Activated CD4-positive, alpha-beta T cell treated with anti-CD3 and anti-CD28 coated beads, Interleukin-2, amount 50 U/mL, for 16 hours (primary cell): ENCODE measurements around the gene SH3BP5.
"Not testable (repeated sequence)": the region's sequence is repeated elsewhere in the genome, so short reads cannot be mapped to it uniquely, and the experiment has no call there.

Experiments used
- DNase-seq: peaks from one replicate; pipeline ENCODE4 v3.0.0-alpha.2; 2020

Gene SH3BP5

GRCh38 chr3:15332405-15333098 lies at the start of gene SH3BP5:
Gene SH3BP5 (minus strand): TSS chr3:15332586. CDS start chr3:15332408, 178 bp downstream.
- DNase-seq, result peak; percentile 68

GRCh38 chr3:15380980-15381890 lies 48.8 kb upstream of the SH3BP5 start:
- no peak for DNase-seq

- DNase-seq, result peak; percentile 95
These were observed 45.8 kb upstream of the SH3BP5 start for GRCh38 chr3:15377961-15378791.

GRCh38 chr3:15375461-15376000 lies 43.1 kb upstream of the SH3BP5 start:
- no peak for DNase-seq

GRCh38 chr3:15372918-15373317 lies 40.5 kb upstream of the SH3BP5 start:
- no peak for DNase-seq

GRCh38 chr3:15368561-15369135 lies 36.3 kb upstream of the SH3BP5 start:
- no peak for DNase-seq

GRCh38 chr3:15367059-15367458 lies 34.7 kb upstream of the SH3BP5 start:
- peak; percentile 16 for DNase-seq

- not testable (repeated sequence) for DNase-seq
These were observed 31.7 kb upstream of the SH3BP5 start for GRCh38 chr3:15364078-15364477.

- peak; percentile 94 for DNase-seq
These were observed 29.3 kb upstream of the SH3BP5 start for GRCh38 chr3:15361494-15362214.

- no peak for DNase-seq
These were observed 28.6 kb upstream of the SH3BP5 start for GRCh38 chr3:15360788-15361493.

GRCh38 chr3:15359677-15360397 lies 27.5 kb upstream of the SH3BP5 start:
- DNase-seq, result no peak

GRCh38 chr3:15356651-15357061 lies 24.3 kb upstream of the SH3BP5 start:
- peak; percentile 70 for DNase-seq

GRCh38 chr3:15356176-15356575 lies 23.8 kb upstream of the SH3BP5 start:
- no peak for DNase-seq

GRCh38 chr3:15355086-15355485 lies 22.7 kb upstream of the SH3BP5 start:
- no peak for DNase-seq

- no peak for DNase-seq
These were observed 22.1 kb upstream of the SH3BP5 start for GRCh38 chr3:15354485-15354884.

- no peak for DNase-seq
These were observed 17.8 kb upstream of the SH3BP5 start for GRCh38 chr3:15350141-15350540.

- not testable (repeated sequence) for DNase-seq
These were observed 17.1 kb upstream of the SH3BP5 start for GRCh38 chr3:15349438-15349837.

- DNase-seq, result no peak
These were observed 15.9 kb upstream of the SH3BP5 start for GRCh38 chr3:15348246-15348645.

GRCh38 chr3:15347737-15348110 lies 15.3 kb upstream of the SH3BP5 start:
- DNase-seq, result no peak

- DNase-seq, result no peak
These were observed 14.8 kb upstream of the SH3BP5 start for GRCh38 chr3:15347063-15347736.
